ENCODE measurements around the gene TATDN2. TPM values are rescaled to one million over a fixed set of nuclear protein-coding genes. Genes with fewer than 3 reads are reported as not detected.
"Not testable (repeated sequence)": the region's sequence is repeated elsewhere in the genome, so short reads cannot be mapped to it uniquely, and the experiment has no call there.

The TATDN2 gene
- total RNA-seq, 1 experiment from 2014 or later = 20.8 TPM

DNA sequence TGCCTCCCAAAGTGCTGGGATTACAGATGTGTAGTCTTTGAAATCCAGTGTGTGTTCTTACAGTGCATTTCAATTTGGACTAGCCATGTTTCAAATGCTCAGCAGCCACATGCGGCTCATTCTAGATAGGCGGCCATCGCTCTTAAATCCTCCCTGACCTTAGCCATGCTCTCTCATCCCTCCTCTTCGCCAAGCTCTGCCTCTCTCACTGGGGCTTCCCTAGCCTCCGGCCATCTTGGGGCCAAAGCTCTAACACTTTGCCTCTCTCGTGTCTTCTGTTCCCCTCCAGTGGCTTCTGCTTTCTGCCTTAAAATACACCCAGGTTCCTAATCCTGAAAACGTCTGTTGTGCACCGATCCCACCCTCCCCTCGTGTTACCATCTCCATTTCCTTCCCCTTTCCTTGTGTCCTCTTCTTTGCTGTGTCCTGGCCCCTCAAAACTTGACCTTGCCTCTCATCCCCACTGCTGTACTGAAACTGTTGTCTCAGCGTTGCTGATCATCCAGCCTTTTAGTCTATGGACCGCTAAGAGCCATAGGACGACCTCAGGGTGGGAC lies 45.8 kb downstream of the TATDN2 start:
- Histone ChIP-seq H3K36me3 (ENCODE audit: insufficient read depth, low read length) (peaks cover 9% of the 10 kb centered on the region), H3K4me1 (ENCODE audit: low read length) (no peaks in the 10 kb centered on the region), H2AFZ (ENCODE audit: low read length) (no peak overlapping the region), H3K9ac (ENCODE audit: low read length) (no peak overlapping the region), H3K27ac (ENCODE audit: low read length) (no peak overlapping the region), H3K9me3 (ENCODE audit: low read length) (no peaks in the 10 kb centered on the region), H3K4me2 (ENCODE audit: low read depth, low read length, poor library complexity, severe bottlenecking) (no peak overlapping the region), H4K20me1 (ENCODE audit: insufficient read depth, low read depth, low read length) (no peaks in the 10 kb centered on the region), H3K79me2 (ENCODE audit: low read length) (no peaks in the 10 kb centered on the region), H3K4me3 (ENCODE audit: low read length) (no peak overlapping the region), H3K27me3 (ENCODE audit: low read length) (no peaks in the 10 kb centered on the region), H3K9me2 (replicated peaks; ENCODE audit: insufficient read depth, low read length) (no peaks in the 10 kb centered on the region)
- no peak for DNase-seq

DNA sequence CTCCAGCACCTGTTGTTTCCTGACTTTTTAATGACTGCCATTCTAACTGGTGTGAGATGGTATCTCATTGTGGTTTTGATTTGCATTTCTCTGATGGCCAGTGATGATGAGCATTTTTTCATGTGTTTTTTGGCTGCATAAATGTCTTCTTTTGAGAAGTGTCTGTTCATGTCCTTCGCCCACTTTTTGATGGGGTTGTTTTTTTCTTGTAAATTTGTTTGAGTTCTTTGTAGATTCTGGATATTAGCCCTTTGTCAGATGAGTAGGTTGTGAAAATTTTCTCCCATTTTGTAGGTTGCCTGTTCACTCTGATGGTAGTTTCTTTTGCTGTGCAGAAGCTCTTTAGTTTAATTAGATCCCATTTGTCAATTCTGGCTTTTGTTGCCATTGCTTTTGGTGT lies 49.8 kb downstream of the TATDN2 start:
- not testable (repeated sequence) for H3K4me3 ChIP-seq (ENCODE audit: low read length); H2AFZ ChIP-seq (ENCODE audit: low read length); H3K27ac ChIP-seq (ENCODE audit: low read length); H3K9me3 ChIP-seq (ENCODE audit: low read length); DNase-seq; H3K4me1 ChIP-seq (ENCODE audit: low read length); H3K79me2 ChIP-seq (ENCODE audit: low read length); H3K9me2 ChIP-seq (replicated peaks; ENCODE audit: insufficient read depth, low read length); H3K27me3 ChIP-seq (ENCODE audit: low read length); H4K20me1 ChIP-seq (ENCODE audit: insufficient read depth, low read depth, low read length); H3K9ac ChIP-seq (ENCODE audit: low read length); H3K4me2 ChIP-seq (ENCODE audit: low read depth, low read length, poor library complexity, severe bottlenecking)
- peaks cover 33% of the 10 kb centered on the region for H3K36me3 ChIP-seq (ENCODE audit: insufficient read depth, low read length)

DNA sequence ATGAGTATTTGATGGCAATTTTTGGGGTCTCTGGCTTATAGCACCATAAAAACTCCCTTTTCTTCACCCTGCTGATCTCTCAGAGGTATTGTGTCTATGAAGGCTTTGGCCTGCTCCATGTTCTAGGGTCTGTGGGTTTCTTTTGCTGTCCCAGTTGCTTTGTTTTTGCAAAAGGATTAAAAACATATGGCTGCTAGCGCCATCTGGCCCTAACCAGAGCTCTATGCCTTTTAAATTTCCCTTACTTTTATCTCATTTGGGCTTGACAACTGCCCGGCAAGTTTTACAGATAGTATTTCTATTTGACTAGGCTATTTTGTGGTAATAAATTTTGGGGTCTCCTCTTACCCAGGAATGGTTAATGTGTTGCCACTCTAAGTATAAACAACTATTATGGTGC lies 50.9 kb downstream of the TATDN2 start:
- no peaks in the 10 kb centered on the region for H3K27me3 ChIP-seq (ENCODE audit: low read length)
- no peak overlapping the region for H3K4me2 ChIP-seq (ENCODE audit: low read depth, low read length, poor library complexity, severe bottlenecking)
- H3K79me2 ChIP-seq (ENCODE audit: low read length) = peaks cover 3% of the 10 kb centered on the region; the same call in 1 of the 2 replicates
- no peaks in the 10 kb centered on the region for H3K4me1 ChIP-seq (ENCODE audit: low read length)
- H3K4me3 ChIP-seq (ENCODE audit: low read length) = no peak overlapping the region
- H3K9me3 ChIP-seq (ENCODE audit: low read length) = no peaks in the 10 kb centered on the region
- DNase-seq = no peak
- H2AFZ ChIP-seq (ENCODE audit: low read length) = no peak overlapping the region
- no peaks in the 10 kb centered on the region for H4K20me1 ChIP-seq (ENCODE audit: insufficient read depth, low read depth, low read length)
- H3K27ac ChIP-seq (ENCODE audit: low read length) = no peak overlapping the region
- H3K36me3 ChIP-seq (ENCODE audit: insufficient read depth, low read length) = peaks cover 39% of the 10 kb centered on the region
- H3K9ac ChIP-seq (ENCODE audit: low read length) = no peak overlapping the region
- H3K9me2 ChIP-seq (replicated peaks; ENCODE audit: insufficient read depth, low read length) = no peaks in the 10 kb centered on the region

DNA sequence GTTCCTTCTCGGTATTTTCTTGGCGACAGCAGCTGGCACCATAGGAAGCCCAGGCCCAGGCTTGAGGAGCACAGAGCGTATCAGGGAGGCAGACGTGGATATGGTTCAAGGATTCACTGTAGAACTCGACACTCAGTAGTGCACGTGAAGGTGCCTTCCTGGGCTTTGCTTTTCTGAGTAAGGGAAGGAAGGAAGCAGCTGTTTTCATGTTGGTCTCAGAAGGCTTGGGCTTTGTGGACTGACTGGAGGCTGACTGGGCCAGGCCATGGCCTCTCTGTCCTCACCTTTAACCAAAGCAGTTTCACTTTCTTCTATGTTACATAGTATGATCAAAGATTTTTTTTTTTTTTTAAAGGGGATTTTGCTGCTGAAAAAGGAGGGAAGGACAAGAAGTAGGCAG lies 51.4 kb downstream of the TATDN2 start:
- H3K9ac ChIP-seq (ENCODE audit: low read length) = no peak overlapping the region
- H3K4me1 ChIP-seq (ENCODE audit: low read length) = no peaks in the 10 kb centered on the region
- no peaks in the 10 kb centered on the region for H4K20me1 ChIP-seq (ENCODE audit: insufficient read depth, low read depth, low read length)
- H3K36me3 ChIP-seq (ENCODE audit: insufficient read depth, low read length) = peaks cover 39% of the 10 kb centered on the region
- H3K9me3 ChIP-seq (ENCODE audit: low read length) = no peaks in the 10 kb centered on the region
- no peak overlapping the region for H3K4me2 ChIP-seq (ENCODE audit: low read depth, low read length, poor library complexity, severe bottlenecking)
- peaks cover 3% of the 10 kb centered on the region; the same call in 1 of the 2 replicates for H3K79me2 ChIP-seq (ENCODE audit: low read length)
- no peak overlapping the region for H3K4me3 ChIP-seq (ENCODE audit: low read length)
- no peaks in the 10 kb centered on the region for H3K27me3 ChIP-seq (ENCODE audit: low read length)
- H3K27ac ChIP-seq (ENCODE audit: low read length) = no peak overlapping the region
- H2AFZ ChIP-seq (ENCODE audit: low read length) = no peak overlapping the region
- H3K9me2 ChIP-seq (replicated peaks; ENCODE audit: insufficient read depth, low read length) = no peaks in the 10 kb centered on the region
- DNase-seq = no peak

DNA sequence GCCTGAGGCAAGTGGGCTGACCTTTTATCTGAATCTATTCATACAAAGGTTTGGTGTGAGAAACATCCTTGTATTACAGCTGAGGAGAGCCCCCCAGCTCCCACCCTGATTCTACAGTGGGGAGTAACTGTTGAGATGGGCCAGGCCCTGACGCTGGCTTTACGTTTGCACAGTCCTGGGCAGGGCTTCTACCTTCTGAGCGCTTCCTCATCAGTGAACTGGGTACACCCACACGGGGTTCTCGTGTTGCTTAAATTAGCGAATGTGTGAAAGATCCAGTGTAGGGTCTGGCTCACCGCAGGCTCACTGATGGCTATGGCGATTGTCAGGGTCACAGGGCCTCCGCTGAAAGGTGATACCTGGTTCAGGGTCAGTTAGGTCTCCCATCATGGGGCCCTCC lies 51.8 kb downstream of the TATDN2 start:
- H3K79me2 ChIP-seq (ENCODE audit: low read length) = peaks cover 3% of the 10 kb centered on the region; the same call in 1 of the 2 replicates
- H3K4me3 ChIP-seq (ENCODE audit: low read length) = no peak overlapping the region
- no peaks in the 10 kb centered on the region for H3K4me1 ChIP-seq (ENCODE audit: low read length)
- no peak overlapping the region for H3K9ac ChIP-seq (ENCODE audit: low read length)
- H3K36me3 ChIP-seq (ENCODE audit: insufficient read depth, low read length) = peaks cover 39% of the 10 kb centered on the region
- no peaks in the 10 kb centered on the region for H3K9me2 ChIP-seq (replicated peaks; ENCODE audit: insufficient read depth, low read length)
- H4K20me1 ChIP-seq (ENCODE audit: insufficient read depth, low read depth, low read length) = no peaks in the 10 kb centered on the region
- no peaks in the 10 kb centered on the region for H3K9me3 ChIP-seq (ENCODE audit: low read length)
- H3K27me3 ChIP-seq (ENCODE audit: low read length) = no peaks in the 10 kb centered on the region
- no peak overlapping the region for H3K27ac ChIP-seq (ENCODE audit: low read length)
- H3K4me2 ChIP-seq (ENCODE audit: low read depth, low read length, poor library complexity, severe bottlenecking) = no peak overlapping the region
- H2AFZ ChIP-seq (ENCODE audit: low read length) = no peak overlapping the region
- no peak for DNase-seq

DNA sequence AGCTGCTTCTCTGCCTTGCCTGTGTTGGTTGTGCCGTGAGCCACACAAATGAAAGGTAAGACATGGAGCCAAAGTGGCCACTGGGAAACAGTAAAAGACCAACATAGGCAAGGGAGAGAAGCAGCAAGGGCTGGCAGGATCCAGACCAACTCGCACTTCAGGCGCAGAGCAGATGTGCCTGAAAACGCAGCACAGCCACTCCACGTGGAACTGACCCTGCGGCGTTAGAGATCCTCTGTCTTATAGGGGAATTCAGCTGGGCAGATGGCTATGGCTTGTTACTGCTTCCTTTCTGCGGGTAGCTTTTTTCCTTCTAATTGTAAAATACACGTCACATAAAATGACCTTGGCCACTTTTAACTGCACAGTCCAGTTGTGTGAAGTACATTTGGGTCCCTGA lies 54.8 kb downstream of the TATDN2 start:
- Histone ChIP-seq H2AFZ (ENCODE audit: low read length) (no peak overlapping the region), H4K20me1 (ENCODE audit: insufficient read depth, low read depth, low read length) (no peaks in the 10 kb centered on the region), H3K9ac (ENCODE audit: low read length) (no peak overlapping the region), H3K79me2 (ENCODE audit: low read length) (peaks cover 3% of the 10 kb centered on the region; the same call in 1 of the 2 replicates), H3K27ac (ENCODE audit: low read length) (no peak overlapping the region), H3K4me1 (ENCODE audit: low read length) (no peaks in the 10 kb centered on the region), H3K4me3 (ENCODE audit: low read length) (no peak overlapping the region), H3K36me3 (ENCODE audit: insufficient read depth, low read length) (peaks cover 33% of the 10 kb centered on the region), H3K9me2 (replicated peaks; ENCODE audit: insufficient read depth, low read length) (no peaks in the 10 kb centered on the region), H3K4me2 (ENCODE audit: low read depth, low read length, poor library complexity, severe bottlenecking) (no peak overlapping the region), H3K9me3 (ENCODE audit: low read length) (no peaks in the 10 kb centered on the region), H3K27me3 (ENCODE audit: low read length) (no peaks in the 10 kb centered on the region)
- no peak for DNase-seq

DNA sequence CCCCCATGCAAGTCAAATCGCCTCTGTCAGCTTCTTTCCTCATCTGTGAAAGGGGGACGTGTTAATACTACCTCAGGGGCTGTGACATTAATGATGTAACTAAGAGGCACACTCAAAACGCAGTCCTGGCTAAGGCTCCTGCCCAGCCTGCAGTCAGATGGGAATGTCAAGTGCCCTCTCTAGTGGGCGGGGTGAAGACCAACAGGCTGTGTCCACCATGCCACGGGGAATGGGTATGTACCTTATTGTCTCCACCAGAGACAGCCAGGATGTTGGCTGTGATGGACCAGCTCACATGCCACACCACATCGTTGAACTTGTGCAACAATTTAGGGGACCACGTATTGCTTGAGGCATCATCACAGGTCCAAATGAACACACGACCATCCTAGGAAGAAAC lies 55.5 kb downstream of the TATDN2 start:
- no peak overlapping the region for H3K9ac ChIP-seq (ENCODE audit: low read length)
- H3K36me3 ChIP-seq (ENCODE audit: insufficient read depth, low read length) = peaks cover 38% of the 10 kb centered on the region
- no peaks in the 10 kb centered on the region for H3K9me2 ChIP-seq (replicated peaks; ENCODE audit: insufficient read depth, low read length)
- no peaks in the 10 kb centered on the region for H4K20me1 ChIP-seq (ENCODE audit: insufficient read depth, low read depth, low read length)
- no peaks in the 10 kb centered on the region for H3K27me3 ChIP-seq (ENCODE audit: low read length)
- H3K4me3 ChIP-seq (ENCODE audit: low read length) = no peak overlapping the region
- H3K4me1 ChIP-seq (ENCODE audit: low read length) = no peaks in the 10 kb centered on the region
- H3K9me3 ChIP-seq (ENCODE audit: low read length) = no peaks in the 10 kb centered on the region
- peaks cover 3% of the 10 kb centered on the region; the same call in 1 of the 2 replicates for H3K79me2 ChIP-seq (ENCODE audit: low read length)
- no peak overlapping the region for H3K4me2 ChIP-seq (ENCODE audit: low read depth, low read length, poor library complexity, severe bottlenecking)
- no peak overlapping the region for H3K27ac ChIP-seq (ENCODE audit: low read length)
- no peak overlapping the region for H2AFZ ChIP-seq (ENCODE audit: low read length)
- no peak for DNase-seq

DNA sequence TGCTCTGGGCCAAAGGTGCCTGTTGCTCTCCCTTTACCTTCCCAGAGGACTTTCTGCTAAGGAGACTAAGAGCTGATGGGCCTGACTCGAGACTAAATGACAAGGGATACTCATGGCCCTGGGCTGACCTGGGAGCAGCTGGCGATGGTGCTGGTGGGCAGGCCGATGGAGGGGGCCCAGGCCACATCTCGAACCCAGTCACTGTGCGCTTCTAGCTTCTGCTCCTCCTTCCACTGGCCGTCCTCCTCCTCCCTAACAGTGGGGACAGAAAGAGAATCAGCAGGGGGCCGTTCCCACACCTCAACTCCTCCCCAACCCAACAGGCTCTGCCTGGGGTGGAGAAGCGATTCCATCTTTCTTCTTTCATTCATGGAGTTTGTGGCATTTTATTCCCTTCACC lies 56.6 kb downstream of the TATDN2 start:
- no peaks in the 10 kb centered on the region for H3K27me3 ChIP-seq (ENCODE audit: low read length)
- no peaks in the 10 kb centered on the region for H3K9me2 ChIP-seq (replicated peaks; ENCODE audit: insufficient read depth, low read length)
- H3K9me3 ChIP-seq (ENCODE audit: low read length) = no peaks in the 10 kb centered on the region
- no peak overlapping the region for H3K27ac ChIP-seq (ENCODE audit: low read length)
- no peaks in the 10 kb centered on the region for H4K20me1 ChIP-seq (ENCODE audit: insufficient read depth, low read depth, low read length)
- DNase-seq = no peak
- no peak overlapping the region for H3K4me3 ChIP-seq (ENCODE audit: low read length)
- H3K4me2 ChIP-seq (ENCODE audit: low read depth, low read length, poor library complexity, severe bottlenecking) = no peak overlapping the region
- no peaks in the 10 kb centered on the region for H3K4me1 ChIP-seq (ENCODE audit: low read length)
- peaks cover 3% of the 10 kb centered on the region; the same call in 1 of the 2 replicates for H3K79me2 ChIP-seq (ENCODE audit: low read length)
- H2AFZ ChIP-seq (ENCODE audit: low read length) = no peak overlapping the region
- no peak overlapping the region for H3K9ac ChIP-seq (ENCODE audit: low read length)
- H3K36me3 ChIP-seq (ENCODE audit: insufficient read depth, low read length) = peaks cover 37% of the 10 kb centered on the region
